HepG2 (cell line): Measurements from ENCODE around the gene PPRC1. TPM values are rescaled to one million over a fixed set of nuclear protein-coding genes. Genes with fewer than 3 reads are reported as not detected.

Experiments
- ATF7-NPFF ChIP-seq: sonication (generic); formaldehyde crosslinking; IDR thresholded peaks from 2 replicates; pipeline ENCODE4 v1.8.1; 2023; ENCODE audit warnings: mild to moderate bottlenecking, low read depth, missing genetic modification reagents, moderate library complexity
- ISX ChIP-seq: sonication (generic); formaldehyde crosslinking; conservative IDR thresholded peaks from 2 replicates; pipeline ENCODE4 v1.5.0; 2020; ENCODE audit warnings: missing genetic modification reagents
- KLF12 ChIP-seq: sonication (generic); formaldehyde crosslinking; IDR thresholded peaks from 2 replicates; pipeline ENCODE4 v1.4.0; 2020; ENCODE audit warnings: missing genetic modification reagents, borderline replicate concordance
- KLF9 ChIP-seq: IDR thresholded peaks from 2 replicates; pipeline ENCODE4 v1.6.1; 2016; ENCODE audit warnings: low read depth
- RBM22 ChIP-seq: fragments of 200-400 bp; formaldehyde crosslinking; optimal IDR thresholded peaks from 2 replicates; pipeline ENCODE3; 2017; ENCODE audit warnings: mild to moderate bottlenecking, low read length, moderate library complexity
- SKI ChIP-seq: fragments of 450-650 bp; IDR thresholded peaks from one replicate; pipeline ENCODE4 v1.6.1; 2018; ENCODE audit warnings: mild to moderate bottlenecking; ENCODE audit not compliant: partially characterized antibody
- SNRNP70 ChIP-seq: fragments of 200-400 bp; formaldehyde crosslinking; IDR thresholded peaks from 2 replicates; pipeline ENCODE4 v1.6.1; 2017; ENCODE audit warnings: mild to moderate bottlenecking, low read depth, low read length, moderate library complexity
- SP5 ChIP-seq: IDR thresholded peaks from 2 replicates; pipeline ENCODE4 v1.6.1; 2016; ENCODE audit warnings: low read depth, borderline replicate concordance
- STAG1 ChIP-seq: sonication (generic); formaldehyde crosslinking; IDR thresholded peaks from 2 replicates; pipeline ENCODE4 v1.4.0; 2020; ENCODE audit warnings: missing genetic modification reagents
- ZFP90 ChIP-seq: sonication (generic); formaldehyde crosslinking; IDR thresholded peaks from 2 replicates; pipeline ENCODE4 v1.8.0; 2022; ENCODE audit warnings: missing genetic modification reagents, mild to moderate bottlenecking, inconsistent platforms, borderline replicate concordance
- ZIK1 ChIP-seq: sonication (generic); formaldehyde crosslinking; IDR thresholded peaks from 2 replicates; pipeline ENCODE4 v1.5.0; 2020; ENCODE audit warnings: mild to moderate bottlenecking, low read depth, missing genetic modification reagents, borderline replicate concordance
- ZNF207 ChIP-seq: fragments of 450-650 bp; IDR thresholded peaks from 2 replicates; pipeline ENCODE4 v1.6.1; 2016; ENCODE audit warnings: antibody characterized with exemption, borderline replicate concordance
- ZNF543 ChIP-seq: sonication (generic); formaldehyde crosslinking; IDR thresholded peaks from 2 replicates; pipeline ENCODE4 v1.4.0; 2020; ENCODE audit warnings: mild to moderate bottlenecking, missing genetic modification reagents
- ZNF564 ChIP-seq: sonication (generic); formaldehyde crosslinking; IDR thresholded peaks from 2 replicates; pipeline ENCODE4 v1.8.1; 2023; ENCODE audit warnings: mild to moderate bottlenecking, missing genetic modification reagents
- ZNF616 ChIP-seq: sonication (generic); formaldehyde crosslinking; IDR thresholded peaks from 2 replicates; pipeline ENCODE4 v1.5.0; 2020; ENCODE audit warnings: low read depth, mild to moderate bottlenecking, missing genetic modification reagents
- ZNF670 ChIP-seq: sonication (generic); formaldehyde crosslinking; IDR thresholded peaks from 2 replicates; pipeline ENCODE4 v1.8.0; 2022; ENCODE audit warnings: mild to moderate bottlenecking, missing genetic modification reagents, borderline replicate concordance
- polyA plus RNA-seq, 8 experiments: library from polyadenylated mRNA; depleted of rRNA in 3 of 8; stranded (reverse) in 7 of 8; unstranded in 1 of 8; fragments of >200 nt; fragmentation: Illumina TruSeq in 4 of 8; extraction: Trizol in 4 of 8; gene quantifications; 2 replicates each; pipeline versions ENCODE4 v1.2.1 to v1.2.3, GENCODE V29; 2011 to 2016; ENCODE audit warnings: low read depth in 4 of 8, missing spikeins in 1 of 8, mixed read lengths in 1 of 8; ENCODE audit not compliant: insufficient read depth in 1 of 8
- total RNA-seq, 5 experiments: library from RNA; depleted of rRNA; stranded (reverse); fragments of >200 nt; fragmentation: Illumina TruSeq; extraction: Trizol; gene quantifications; 2 replicates each; pipeline ENCODE4 v1.2.3, GENCODE V29; 2016; ENCODE audit warnings: low read depth in 1 of 5
- TF ChIP-seq, protein P1 (sequence below), 2 experiments: sonication (generic) in 1 of 2; formaldehyde crosslinking in 1 of 2; IDR thresholded peaks; 2 replicates each; pipeline versions ENCODE4 v1.5.1 to v1.6.1; 2011 to 2020; ENCODE audit warnings: borderline replicate concordance in 1 of 2, low read depth in 1 of 2, low read length in 1 of 2, mild to moderate bottlenecking in 1 of 2, missing genetic modification reagents in 1 of 2, moderate library complexity in 1 of 2
- TF ChIP-seq, protein P2 (sequence below): sonication (generic); formaldehyde crosslinking; IDR thresholded peaks from 2 replicates; pipeline ENCODE4 v1.8.0; 2022; ENCODE audit warnings: missing genetic modification reagents, mild to moderate bottlenecking, moderate library complexity, borderline replicate concordance
- TF ChIP-seq, protein P3 (sequence below): sonication (generic); formaldehyde crosslinking; IDR thresholded peaks from 2 replicates; pipeline ENCODE4 v1.5.0; 2020; ENCODE audit warnings: missing genetic modification reagents
- TF ChIP-seq, protein P4 (sequence below), 2 experiments: sonication (generic) in 1 of 2; formaldehyde crosslinking in 1 of 2; IDR thresholded peaks; 2 replicates each; pipeline versions ENCODE4 v1.4.0 to v1.6.1; 2018 to 2020; ENCODE audit warnings: missing genetic modification reagents in 2 of 2, borderline replicate concordance in 1 of 2, low read depth in 1 of 2, mild to moderate bottlenecking in 1 of 2, missing biosample characterization in 1 of 2

The PPRC1 gene
- total and polyA plus RNA-seq, 2 of the 13 experiments (the other 11 are each of a cell fraction or from before 2014, with no cell fraction given): 18.7 to 24.2 TPM

DNA sequence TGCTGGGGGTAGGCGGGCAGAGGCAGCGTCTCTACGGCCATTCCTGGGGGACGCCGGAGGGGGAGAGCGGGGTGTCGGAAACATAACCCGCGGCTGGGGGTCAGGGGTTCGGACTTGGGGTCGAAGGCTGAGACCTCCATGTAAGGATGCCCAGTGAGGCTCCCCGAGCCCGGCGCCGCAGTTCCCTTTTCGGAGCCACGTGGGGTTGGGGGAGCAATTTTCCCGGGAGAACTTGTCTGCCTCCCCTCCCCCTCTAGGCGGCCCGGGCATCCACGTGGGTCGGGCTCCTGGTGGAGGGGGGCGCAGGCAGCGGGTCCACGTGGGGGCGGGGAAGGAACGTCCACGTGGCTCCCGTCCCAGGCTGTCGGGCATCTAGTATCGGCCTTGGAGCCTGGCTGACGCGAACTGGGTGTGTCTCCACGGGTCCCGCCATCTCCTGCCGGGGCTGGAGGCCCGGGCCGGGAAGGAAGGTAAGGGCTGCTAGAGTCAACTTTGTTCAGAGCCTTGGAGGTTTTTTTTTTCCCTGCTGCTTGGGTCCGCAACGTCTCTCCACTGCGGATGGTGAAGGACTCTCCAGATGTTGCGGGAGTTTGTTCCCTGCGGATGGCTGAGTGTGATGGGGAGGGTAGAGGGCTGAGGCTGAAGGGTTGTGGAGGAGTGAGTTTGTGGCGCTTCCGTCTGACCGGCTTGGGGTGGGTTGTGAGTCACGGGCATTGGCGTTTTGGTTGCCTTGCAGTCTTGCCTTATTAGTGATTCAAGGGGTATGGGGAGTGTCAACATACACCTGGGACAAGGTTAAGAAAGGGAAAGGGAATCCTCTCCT lies 744 bp downstream of the PPRC1 start (continued):
- TF ChIP-seq, protein P1, sequence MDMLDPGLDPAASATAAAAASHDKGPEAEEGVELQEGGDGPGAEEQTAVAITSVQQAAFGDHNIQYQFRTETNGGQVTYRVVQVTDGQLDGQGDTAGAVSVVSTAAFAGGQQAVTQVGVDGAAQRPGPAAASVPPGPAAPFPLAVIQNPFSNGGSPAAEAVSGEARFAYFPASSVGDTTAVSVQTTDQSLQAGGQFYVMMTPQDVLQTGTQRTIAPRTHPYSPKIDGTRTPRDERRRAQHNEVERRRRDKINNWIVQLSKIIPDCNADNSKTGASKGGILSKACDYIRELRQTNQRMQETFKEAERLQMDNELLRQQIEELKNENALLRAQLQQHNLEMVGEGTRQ (IDR thresholded peaks at IDR 0.05; ENCODE audit: low read depth, low read length): peak; percentile 56; the same call in 1 of the 2 replicates
- TF ChIP-seq, protein P1 (CRISPR knock-in tag; IDR thresholded peaks at IDR 0.05; ENCODE audit: borderline replicate concordance): no peak; the same call in 1 of the 2 replicates
- 0 out of 2 replicates have a peak, but pooled peaks have one; percentile 20 for TF ChIP-seq ZNF543 (CRISPR knock-in tag)
- TF ChIP-seq, protein P2, sequence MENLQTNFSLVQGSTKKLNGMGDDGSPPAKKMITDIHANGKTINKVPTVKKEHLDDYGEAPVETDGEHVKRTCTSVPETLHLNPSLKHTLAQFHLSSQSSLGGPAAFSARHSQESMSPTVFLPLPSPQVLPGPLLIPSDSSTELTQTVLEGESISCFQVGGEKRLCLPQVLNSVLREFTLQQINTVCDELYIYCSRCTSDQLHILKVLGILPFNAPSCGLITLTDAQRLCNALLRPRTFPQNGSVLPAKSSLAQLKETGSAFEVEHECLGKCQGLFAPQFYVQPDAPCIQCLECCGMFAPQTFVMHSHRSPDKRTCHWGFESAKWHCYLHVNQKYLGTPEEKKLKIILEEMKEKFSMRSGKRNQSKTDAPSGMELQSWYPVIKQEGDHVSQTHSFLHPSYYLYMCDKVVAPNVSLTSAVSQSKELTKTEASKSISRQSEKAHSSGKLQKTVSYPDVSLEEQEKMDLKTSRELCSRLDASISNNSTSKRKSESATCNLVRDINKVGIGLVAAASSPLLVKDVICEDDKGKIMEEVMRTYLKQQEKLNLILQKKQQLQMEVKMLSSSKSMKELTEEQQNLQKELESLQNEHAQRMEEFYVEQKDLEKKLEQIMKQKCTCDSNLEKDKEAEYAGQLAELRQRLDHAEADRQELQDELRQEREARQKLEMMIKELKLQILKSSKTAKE (CRISPR knock-in tag): no peak
- TF ChIP-seq KLF9 (CRISPR knock-in tag): peak; percentile 63; the same call in 1 of the 2 replicates
- TF ChIP-seq SP5 (CRISPR knock-in tag): 0 out of 2 replicates have a peak, but pooled peaks have one; percentile 17
- TF ChIP-seq, protein P3, sequence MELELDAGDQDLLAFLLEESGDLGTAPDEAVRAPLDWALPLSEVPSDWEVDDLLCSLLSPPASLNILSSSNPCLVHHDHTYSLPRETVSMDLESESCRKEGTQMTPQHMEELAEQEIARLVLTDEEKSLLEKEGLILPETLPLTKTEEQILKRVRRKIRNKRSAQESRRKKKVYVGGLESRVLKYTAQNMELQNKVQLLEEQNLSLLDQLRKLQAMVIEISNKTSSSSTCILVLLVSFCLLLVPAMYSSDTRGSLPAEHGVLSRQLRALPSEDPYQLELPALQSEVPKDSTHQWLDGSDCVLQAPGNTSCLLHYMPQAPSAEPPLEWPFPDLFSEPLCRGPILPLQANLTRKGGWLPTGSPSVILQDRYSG: peak; percentile 61; the same call in 1 of the 2 replicates
- peak; percentile 30; the same call in 1 of the 2 replicates for TF ChIP-seq ZNF564
- TF ChIP-seq ZIK1: peak; percentile 77; the same call in 1 of the 2 replicates
- TF ChIP-seq ATF7-NPFF (CRISPR knock-in tag): peak; percentile 16; the same call in 1 of the 2 replicates
- no peak for TF ChIP-seq STAG1
- peak; percentile 21 for TF ChIP-seq SKI
- no peak for TF ChIP-seq RBM22
- TF ChIP-seq, protein P4, sequence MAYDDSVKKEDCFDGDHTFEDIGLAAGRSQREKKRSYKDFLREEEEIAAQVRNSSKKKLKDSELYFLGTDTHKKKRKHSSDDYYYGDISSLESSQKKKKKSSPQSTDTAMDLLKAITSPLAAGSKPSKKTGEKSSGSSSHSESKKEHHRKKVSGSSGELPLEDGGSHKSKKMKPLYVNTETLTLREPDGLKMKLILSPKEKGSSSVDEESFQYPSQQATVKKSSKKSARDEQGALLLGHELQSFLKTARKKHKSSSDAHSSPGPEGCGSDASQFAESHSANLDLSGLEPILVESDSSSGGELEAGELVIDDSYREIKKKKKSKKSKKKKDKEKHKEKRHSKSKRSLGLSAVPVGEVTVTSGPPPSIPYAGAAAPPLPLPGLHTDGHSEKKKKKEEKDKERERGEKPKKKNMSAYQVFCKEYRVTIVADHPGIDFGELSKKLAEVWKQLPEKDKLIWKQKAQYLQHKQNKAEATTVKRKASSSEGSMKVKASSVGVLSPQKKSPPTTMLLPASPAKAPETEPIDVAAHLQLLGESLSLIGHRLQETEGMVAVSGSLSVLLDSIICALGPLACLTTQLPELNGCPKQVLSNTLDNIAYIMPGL (CRISPR knock-in tag; IDR thresholded peaks at IDR 0.05; ENCODE audit: borderline replicate concordance in 1 of 2, low read depth in 1 of 2): peak in 1 of 2 experiments; percentile 22; a peak in 1 of 4 replicates
- TF ChIP-seq ISX (CRISPR knock-in tag): 0 out of 2 replicates have a peak, but pooled peaks have one; percentile 56
- peak; percentile 46; the same call in 1 of the 2 replicates for TF ChIP-seq KLF12 (CRISPR knock-in tag)
- TF ChIP-seq ZNF207: no peak
- TF ChIP-seq ZFP90: no peak; the same call in 1 of the 2 replicates
- TF ChIP-seq SNRNP70: no peak
- peak; percentile 56; the same call in 1 of the 2 replicates for TF ChIP-seq ZNF670 (CRISPR knock-in tag)
- 0 out of 2 replicates have a peak, but pooled peaks have one; percentile 24 for TF ChIP-seq ZNF616 (CRISPR knock-in tag)
